HG03457 (cell line): ENCODE data around the gene CUTC.
"Not testable (repeated sequence)": the region's sequence is repeated elsewhere in the genome, so short reads cannot be mapped to it uniquely, and the experiment has no call there.

Experiments
- ATAC-seq: cut with Tn5 transposase; IDR thresholded peaks from one replicate; pipeline ENCODE4 v1.9.1; 2021; ENCODE audit warnings: moderate number of reproducible peaks; ENCODE audit not compliant: unreplicated experiment

Gene CUTC

GRCh38 chr10:99742254-99742653, 10.2 kb downstream of the CUTC start:
- no peak for ATAC-seq

- ATAC-seq, result no peak
Measured at GRCh38 chr10:99742701-99743100, 10.7 kb downstream of the CUTC start.

GRCh38 chr10:99743841-99744240, 11.8 kb downstream of the CUTC start:
- no peak for ATAC-seq

- ATAC-seq, result not testable (repeated sequence)
Measured at GRCh38 chr10:99746166-99746565, 14.1 kb downstream of the CUTC start.

- no peak for ATAC-seq
Measured at GRCh38 chr10:99748823-99749451, 16.9 kb downstream of the CUTC start.

GRCh38 chr10:99750641-99751040, 18.6 kb downstream of the CUTC start:
- ATAC-seq, result no peak

- no peak for ATAC-seq
Measured at GRCh38 chr10:99754670-99755069, 22.6 kb downstream of the CUTC start.

GRCh38 chr10:99756159-99756558, 24.1 kb downstream of the CUTC start:
- no peak for ATAC-seq

GRCh38 chr10:99758211-99758891, 26.3 kb downstream of the CUTC start:
- no peak for ATAC-seq

GRCh38 chr10:99760321-99760720, 28.3 kb downstream of the CUTC start:
- no peak for ATAC-seq

GRCh38 chr10:99761365-99761764, 29.3 kb downstream of the CUTC start:
- no peak for ATAC-seq

- no peak for ATAC-seq
Measured at GRCh38 chr10:99765672-99766301, 33.8 kb downstream of the CUTC start.

- ATAC-seq, result no peak
Measured at GRCh38 chr10:99766302-99766681, 34.3 kb downstream of the CUTC start.

GRCh38 chr10:99767901-99768300, 35.9 kb downstream of the CUTC start:
- ATAC-seq, result no peak

- ATAC-seq, result no peak
Measured at GRCh38 chr10:99768556-99768955, 36.5 kb downstream of the CUTC start.

GRCh38 chr10:99769706-99770105, 37.7 kb downstream of the CUTC start:
- no peak for ATAC-seq

- ATAC-seq, result no peak
Measured at GRCh38 chr10:99770408-99771045, 38.5 kb downstream of the CUTC start.

GRCh38 chr10:99775850-99776249, 43.8 kb downstream of the CUTC start:
- ATAC-seq, result no peak

GRCh38 chr10:99777918-99778714, 46.1 kb downstream of the CUTC start:
- no peak for ATAC-seq

GRCh38 chr10:99779335-99779734, 47.3 kb downstream of the CUTC start:
- no peak for ATAC-seq
